GM21447 (cell line): ENCODE results near the gene RPP21.

Experiments used
- ATAC-seq: cut with Tn5 transposase; IDR thresholded peaks from one replicate; pipeline ENCODE4 v1.9.1; 2021; ENCODE audit not compliant: unreplicated experiment

Gene RPP21

GRCh38 chr6:30344868-30345671, at the start of gene RPP21:
Gene RPP21, plus strand, starts transcription at chr6:30345156. Its CDS starts 16 bp downstream, at chr6:30345172.
- ATAC-seq: peak; percentile 92

GRCh38 chr6:30295837-30296236, 49.1 kb upstream of the RPP21 start:
- ATAC-seq: no peak

DNA sequence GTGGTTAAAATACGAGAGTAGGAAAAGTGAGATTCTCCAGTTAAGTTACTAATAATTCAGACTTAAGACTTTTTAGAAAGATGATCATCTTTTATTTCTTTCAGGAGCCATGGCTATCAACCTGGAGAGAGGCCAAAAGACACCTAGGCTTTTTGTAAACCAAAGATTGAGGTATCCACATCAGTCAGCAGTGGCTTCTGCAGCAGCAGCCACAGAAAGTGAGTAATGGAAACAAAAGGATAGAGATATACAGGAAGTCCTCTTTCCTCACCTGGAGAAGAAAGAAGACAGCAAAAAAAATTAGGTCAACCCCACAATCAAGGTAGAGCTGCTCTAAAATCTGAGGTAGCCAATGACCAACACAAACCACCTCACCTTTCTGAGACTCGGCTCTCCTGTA, 41.0 kb upstream of the RPP21 start:
- no peak for ATAC-seq

GRCh38 chr6:30311101-30311500, 33.9 kb upstream of the RPP21 start:
- no peak for ATAC-seq

- ATAC-seq: no peak
Measured at GRCh38 chr6:30311671-30312070, 33.3 kb upstream of the RPP21 start.

GRCh38 chr6:30312266-30312665, 32.7 kb upstream of the RPP21 start:
- ATAC-seq: no peak

DNA sequence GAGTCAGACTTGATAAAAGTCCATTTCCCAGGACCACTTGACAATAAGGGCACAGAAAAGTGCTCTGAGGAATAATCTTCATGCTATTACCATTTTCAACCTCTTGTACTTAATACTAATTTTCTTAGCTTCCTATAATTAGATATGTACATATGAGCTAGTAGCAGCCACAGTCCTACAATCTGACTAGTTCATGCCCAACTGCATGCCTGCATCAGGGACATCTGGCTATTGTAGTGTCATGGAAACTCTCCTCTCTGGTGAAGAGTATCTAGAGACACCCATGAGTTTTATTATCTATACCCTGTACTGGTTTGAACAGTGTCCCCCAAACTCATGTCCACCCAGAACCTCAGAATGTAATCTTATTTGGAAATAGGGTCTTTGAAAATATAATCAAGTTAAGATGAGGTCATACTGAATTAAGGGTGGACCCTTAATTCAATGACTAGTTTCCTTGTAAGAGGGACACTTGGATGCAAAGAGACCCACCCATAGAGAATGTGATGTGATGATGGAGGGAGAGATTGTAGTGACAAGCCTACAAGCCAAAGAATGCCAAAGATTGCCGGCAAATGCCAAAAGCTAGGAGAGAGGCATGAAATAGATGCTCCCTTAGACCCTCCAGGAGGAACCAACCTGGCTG, 32.2 kb upstream of the RPP21 start:
- no peak for ATAC-seq

DNA sequence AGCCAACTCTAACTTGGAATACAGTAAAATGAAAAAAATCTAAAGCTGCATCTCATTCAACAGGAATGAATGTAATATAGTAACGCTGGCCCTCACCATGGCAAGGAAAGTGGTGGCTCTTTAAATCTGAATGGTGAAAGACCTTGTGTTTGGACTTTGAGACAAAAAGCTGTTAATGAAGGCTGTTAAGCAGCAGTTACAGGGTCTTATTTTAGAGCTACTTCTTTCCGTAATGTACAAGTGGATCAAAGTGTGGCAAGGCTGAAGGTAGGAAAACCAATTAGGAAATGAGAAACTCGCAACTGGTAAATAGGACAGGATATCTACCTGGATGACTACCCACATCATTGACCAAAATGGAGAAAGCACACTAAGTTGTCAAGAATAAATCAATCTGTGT, 29.8 kb upstream of the RPP21 start:
- ATAC-seq: no peak

DNA sequence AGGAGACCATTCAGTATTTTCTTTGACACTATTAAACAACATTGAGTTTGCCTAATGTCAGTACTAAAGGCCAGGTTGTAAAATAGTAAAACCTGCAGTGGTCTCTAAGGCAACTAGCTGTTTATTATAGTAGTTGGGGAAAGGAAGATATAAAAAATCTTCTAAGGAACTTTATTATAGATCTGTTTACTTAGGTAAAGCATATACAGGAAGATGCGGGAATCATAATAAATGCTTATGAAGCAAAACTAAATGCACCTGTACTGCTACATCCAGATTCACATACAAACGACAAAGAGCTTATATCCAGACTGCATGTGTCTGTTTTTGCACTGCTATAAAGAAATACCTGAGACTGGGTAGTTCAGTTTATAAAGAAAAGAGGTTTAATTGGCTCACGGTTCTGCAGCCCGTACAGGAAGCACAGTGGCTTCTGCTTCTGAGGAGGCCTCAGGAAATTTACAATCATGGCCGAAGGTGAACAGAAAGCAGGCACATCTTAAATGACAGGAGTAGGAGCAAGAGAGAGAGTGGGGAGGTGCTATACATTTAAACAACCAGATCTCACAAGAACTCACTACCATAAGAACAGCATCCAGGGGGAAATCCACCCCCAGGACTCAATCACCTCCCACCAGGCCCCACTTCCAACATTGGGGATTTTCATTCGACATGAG, 26.9 kb upstream of the RPP21 start:
- ATAC-seq: no peak

GRCh38 chr6:30319146-30319835, 25.7 kb upstream of the RPP21 start:
- no peak for ATAC-seq

GRCh38 chr6:30321692-30322388, 23.1 kb upstream of the RPP21 start:
- no peak for ATAC-seq

GRCh38 chr6:30322527-30323501, 22.1 kb upstream of the RPP21 start:
- ATAC-seq: no peak

DNA sequence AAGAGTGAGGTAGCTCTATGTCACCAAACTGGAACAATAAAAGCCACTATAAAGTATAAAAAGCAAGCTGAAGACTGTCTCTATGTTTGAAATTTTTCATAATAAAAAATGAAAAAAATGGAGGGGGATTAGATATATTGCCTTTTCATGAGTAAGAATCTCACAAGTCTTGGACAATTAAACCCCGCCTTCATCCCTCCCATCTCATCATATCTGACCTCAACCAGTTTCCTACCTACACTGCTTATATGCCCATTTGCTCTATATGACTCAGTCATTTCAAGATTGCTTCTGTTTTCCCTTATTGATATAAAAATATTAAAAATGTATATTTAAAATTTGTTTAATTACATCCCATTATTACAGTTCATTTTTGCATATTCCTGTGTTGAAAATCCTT, 21.1 kb upstream of the RPP21 start:
- no peak for ATAC-seq

DNA sequence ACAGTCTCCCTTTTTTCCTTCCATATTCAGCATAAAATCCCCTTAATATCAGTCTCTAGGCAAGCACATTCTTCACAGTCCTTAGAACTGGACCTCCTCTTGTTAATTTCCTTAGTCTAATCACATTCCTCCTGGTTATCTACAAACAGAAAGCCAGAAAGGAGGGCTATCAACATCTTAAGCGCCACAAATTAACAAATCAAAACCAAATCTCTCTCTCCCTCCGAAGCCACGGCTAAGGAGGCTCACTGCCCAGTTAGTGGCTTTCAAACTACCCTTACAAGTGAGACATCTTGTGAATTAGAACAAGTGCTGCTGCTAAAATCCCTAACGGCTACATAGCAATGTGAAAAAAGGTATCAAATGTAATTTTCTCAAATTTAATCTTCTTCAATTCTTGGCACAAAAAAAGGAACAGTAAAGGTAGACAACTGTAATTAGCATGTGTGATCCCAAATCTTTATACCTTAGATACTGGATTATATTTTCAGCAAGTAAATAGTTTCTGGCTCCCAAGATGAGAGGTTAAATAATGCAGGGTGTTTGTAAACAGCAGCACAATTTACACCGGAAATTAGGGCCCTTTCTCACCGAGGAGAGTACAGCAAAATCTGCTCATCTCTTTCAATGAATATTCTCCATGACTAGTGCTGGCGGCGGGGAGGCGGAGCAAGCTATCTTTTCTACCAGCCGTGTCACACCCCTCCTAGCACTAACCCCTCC, 19.6 kb upstream of the RPP21 start:
- peak; percentile 48 for ATAC-seq

- peak; percentile 39 for ATAC-seq
Measured at GRCh38 chr6:30325873-30326525, 19.0 kb upstream of the RPP21 start.

GRCh38 chr6:30326526-30327231, 18.3 kb upstream of the RPP21 start, which contains the start of gene TRIM39:
Gene TRIM39, plus strand, starts transcription at chr6:30326927. Its CDS starts 2,391 bp downstream, at chr6:30329318.
- ATAC-seq: peak; percentile 55

DNA sequence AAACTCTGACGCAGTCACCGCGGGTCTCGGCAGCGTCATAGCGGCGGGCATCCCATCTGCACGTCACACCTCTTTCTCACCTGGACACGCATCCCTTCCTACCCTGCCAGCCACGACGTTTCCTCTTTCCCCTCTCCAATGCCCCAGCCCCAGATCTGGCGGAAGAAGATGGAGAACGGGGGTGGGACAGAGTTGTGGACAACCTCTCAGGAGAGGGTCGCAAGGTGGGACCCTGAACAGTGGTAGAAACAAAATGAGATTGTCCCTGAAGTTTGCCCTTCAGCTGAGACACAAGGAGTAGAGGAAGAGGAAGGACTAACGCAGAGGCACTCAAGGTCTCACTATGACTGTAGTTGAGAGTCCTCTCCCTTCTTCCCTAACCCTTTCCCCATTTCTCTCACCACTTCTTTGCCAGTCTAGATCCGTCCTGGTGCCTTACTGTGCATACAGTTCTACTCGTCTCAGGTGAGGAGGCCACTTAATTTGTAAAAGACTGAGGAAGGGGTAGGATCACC, 17.7 kb upstream of the RPP21 start:
- no peak for ATAC-seq
